Measurements from ENCODE around the gene ARL6IP4. TPM values are rescaled to one million over a fixed set of nuclear protein-coding genes. Genes with fewer than 3 reads are reported as not detected.
A peak's percentile ranks its signal among the peaks of the same experiment; 100 is the strongest.

ARL6IP4 gene
- total RNA-seq, 4 donors from 2014 or later, result 87.5 to 149 (median 114) TPM

- TF ChIP-seq POLR2A (IDR thresholded peaks at IDR 0.05) (no peak), POLR2AphosphoS5 (IDR thresholded peaks at IDR 0.05) (no peak), EP300 (IDR thresholded peaks at IDR 0.05) (no peak), CTCF (IDR thresholded peaks at IDR 0.05) (no peak)
- Histone ChIP-seq H3K4me1 (peaks cover 46% of the 10 kb centered on the region), H3K36me3 (peaks cover 47% of the 10 kb centered on the region), H3K27ac (peak overlapping the region; percentile 28), H3K9me3 (no peaks in the 10 kb centered on the region), H3K4me3 (peak overlapping the region; percentile 14), H3K27me3 (no peaks in the 10 kb centered on the region)
- 44% methylated on average over 33 of the region's 34 CpGs for WGBS
- no peak for DNase-seq (ENCODE audit: low spot score in 2 of 2)
Observed at GRCh38 chr12:122984612-122985337, 4.3 kb downstream of the ARL6IP4 start.

GRCh38 chr12:122985338-122986257 lies 5.1 kb downstream of the ARL6IP4 start:
- TF ChIP-seq CTCF (IDR thresholded peaks at IDR 0.05) (no peak), POLR2A (IDR thresholded peaks at IDR 0.05) (no peak), POLR2AphosphoS5 (IDR thresholded peaks at IDR 0.05) (no peak), EP300 (IDR thresholded peaks at IDR 0.05) (no peak)
- DNase-seq (ENCODE audit: low spot score in 2 of 2), result no peak
- Histone ChIP-seq H3K9me3 (no peaks in the 10 kb centered on the region), H3K27ac (peak overlapping the region; percentile 28), H3K4me3 (no peak overlapping the region), H3K36me3 (peaks cover 55% of the 10 kb centered on the region), H3K4me1 (peaks cover 43% of the 10 kb centered on the region), H3K27me3 (no peaks in the 10 kb centered on the region)
- 73% methylated on average over 8 of the region's 45 CpGs for WGBS

- Histone ChIP-seq H3K27ac (no peak overlapping the region), H3K27me3 (no peaks in the 10 kb centered on the region), H3K4me3 (no peak overlapping the region), H3K36me3 (peaks cover 60% of the 10 kb centered on the region), H3K9me3 (no peaks in the 10 kb centered on the region), H3K4me1 (peaks cover 40% of the 10 kb centered on the region)
- TF ChIP-seq POLR2A (IDR thresholded peaks at IDR 0.05) (no peak), CTCF (IDR thresholded peaks at IDR 0.05) (no peak), EP300 (IDR thresholded peaks at IDR 0.05) (no peak), POLR2AphosphoS5 (IDR thresholded peaks at IDR 0.05) (no peak)
- no peak for DNase-seq (ENCODE audit: low spot score in 2 of 2)
- WGBS, result 89% methylated on average over 7 of the region's 40 CpGs
Observed at GRCh38 chr12:122986258-122986871, 5.9 kb downstream of the ARL6IP4 start.

GRCh38 chr12:122987086-122987951 lies 6.8 kb downstream of the ARL6IP4 start:
- peak in 1 of 2 donors; percentile 63 for DNase-seq (ENCODE audit: low spot score in 2 of 2)
- no peak overlapping the region for H3K27ac ChIP-seq
- 92% methylated on average over 26 of the region's 39 CpGs for WGBS
- TF ChIP-seq EP300 (IDR thresholded peaks at IDR 0.05), result no peak
- no peak for TF ChIP-seq POLR2AphosphoS5 (IDR thresholded peaks at IDR 0.05)
- no peak for TF ChIP-seq CTCF (IDR thresholded peaks at IDR 0.05)
- no peak for TF ChIP-seq POLR2A (IDR thresholded peaks at IDR 0.05)
- H3K4me1 ChIP-seq, result peaks cover 31% of the 10 kb centered on the region
- no peaks in the 10 kb centered on the region for H3K9me3 ChIP-seq
- H3K4me3 ChIP-seq, result no peak overlapping the region
- H3K27me3 ChIP-seq, result no peaks in the 10 kb centered on the region
- H3K36me3 ChIP-seq, result peaks cover 60% of the 10 kb centered on the region

All from suprapubic skin (tissue), 4 donors.